ENCODE data around the gene CLDN20.

Gene CLDN20

GRCh38 chr6:155324993-155325392 lies 61.2 kb downstream of the CLDN20 start:
- intact Hi-C loops (cut with DNase I), result no loop called here
- DNase-seq, result no peak

- intact Hi-C loops (cut with DNase I), result no loop called here
- no peak for DNase-seq
Observed at GRCh38 chr6:155325700-155326516, 62.1 kb downstream of the CLDN20 start.

Measured in head of caudate nucleus (tissue), 42 donors.